MM.1S (cell line): ENCODE data around the gene SHISA9.

Source experiments
- DNase-seq: peaks from one replicate; pipeline ENCODE4 v3.0.0-alpha.2; 2015
- H2AFZ ChIP-seq: fragments of 300-600 bp; sonication (generic); 2 replicates; pipeline ENCODE4 v1.6.0; 2016; ENCODE audit warnings: antibody characterized with exemption, low read length
- H3F3A ChIP-seq: fragments of 300-600 bp; sonication (generic); 2 replicates; pipeline ENCODE4 v1.6.1; 2016; ENCODE audit warnings: mild to moderate bottlenecking, antibody characterized with exemption, low read length, moderate library complexity, mixed read lengths; ENCODE audit not compliant: insufficient read depth
- H3K27ac ChIP-seq: fragments of 300-600 bp; sonication (generic); 2 replicates; pipeline ENCODE4 v1.5.1; 2016; ENCODE audit warnings: mild to moderate bottlenecking, low read length
- H3K27me3 ChIP-seq: fragments of 300-600 bp; sonication (generic); replicated peaks from 2 replicates; pipeline ENCODE4 v1.6.0; 2016; ENCODE audit warnings: low read length; ENCODE audit not compliant: insufficient read depth
- H3K36me3 ChIP-seq: fragments of 300-600 bp; sonication (generic); replicated peaks from 2 replicates; pipeline ENCODE4 v1.6.1; 2016; ENCODE audit warnings: mild to moderate bottlenecking, low read length, mixed read lengths; ENCODE audit not compliant: insufficient read depth
- H3K4me1 ChIP-seq: fragments of 300-600 bp; sonication (generic); 2 replicates; pipeline ENCODE4 v1.6.1; 2016; ENCODE audit warnings: low read length, mixed read lengths
- H3K4me2 ChIP-seq: fragments of 300-600 bp; sonication (generic); 2 replicates; pipeline ENCODE4 v1.6.0; 2016; ENCODE audit warnings: low read depth, low read length
- H3K4me3 ChIP-seq: fragments of 300-600 bp; sonication (generic); 2 replicates; pipeline ENCODE4 v1.5.1; 2016; ENCODE audit warnings: low read length, mixed read lengths
- H3K79me2 ChIP-seq: fragments of 300-600 bp; sonication (generic); 2 replicates; pipeline ENCODE4 v1.6.1; 2016; ENCODE audit warnings: mixed run types, low read length, mixed read lengths
- H3K9ac ChIP-seq: fragments of 300-600 bp; sonication (generic); 2 replicates; pipeline ENCODE4 v1.6.1; 2016; ENCODE audit warnings: low read length, mixed read lengths
- H3K9me2 ChIP-seq: fragments of 300-600 bp; sonication (generic); replicated peaks from 2 replicates; pipeline ENCODE4 v1.6.1; 2016; ENCODE audit warnings: mild to moderate bottlenecking, low read length, mixed read lengths; ENCODE audit not compliant: insufficient read depth
- H3K9me3 ChIP-seq: fragments of 300-600 bp; sonication (generic); replicated peaks from 2 replicates; pipeline ENCODE4 v1.6.1; 2016; ENCODE audit warnings: mild to moderate bottlenecking, low read length, mixed read lengths; ENCODE audit not compliant: insufficient read depth
- H4K20me1 ChIP-seq: fragments of 300-600 bp; sonication (generic); 2 replicates; pipeline ENCODE4 v1.6.1; 2016; ENCODE audit warnings: mild to moderate bottlenecking, low read length, moderate library complexity, mixed read lengths; ENCODE audit not compliant: insufficient read depth
- CTCF ChIP-seq: fragments of 300-600 bp; sonication (generic); IDR thresholded peaks from 2 replicates; pipeline ENCODE4 v1.5.1; 2016; ENCODE audit warnings: antibody characterized with exemption, low read length, mixed read lengths
- EZH2 ChIP-seq: fragments of 300-600 bp; sonication (generic); optimal IDR thresholded peaks from 2 replicates; pipeline ENCODE3; 2017; ENCODE audit warnings: low read depth, mild to moderate bottlenecking, antibody characterized with exemption, low read length, mixed read lengths
- EZH2phosphoT487 ChIP-seq: fragments of 300-600 bp; sonication (generic); IDR thresholded peaks from 2 replicates; pipeline ENCODE4 v1.6.1; 2018; ENCODE audit warnings: antibody characterized with exemption, low read length

The SHISA9 gene

DNA sequence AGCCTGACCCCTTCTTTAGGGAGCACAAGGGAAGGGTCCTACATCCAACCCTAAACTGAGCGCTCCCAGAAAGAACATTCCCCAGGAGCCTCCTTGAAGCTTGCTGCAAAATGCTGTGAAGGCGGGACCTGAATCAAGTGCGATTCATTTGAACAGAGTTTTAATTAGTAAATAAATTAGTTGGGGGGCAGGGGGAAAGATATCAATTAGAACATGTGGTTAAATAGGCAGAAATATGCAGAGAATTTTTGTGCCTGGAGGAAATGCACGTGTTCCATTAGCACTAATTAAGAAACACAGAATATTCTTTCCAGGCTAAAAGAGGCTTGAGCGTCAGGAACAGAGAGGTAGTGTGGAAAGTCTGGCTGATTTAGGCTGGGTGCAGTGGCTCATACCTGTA is 38.5 kb upstream of the SHISA9 start:
- H3F3A ChIP-seq: no peaks in the 10 kb centered on the region
- H2AFZ ChIP-seq: no peak overlapping the region
- no peak for TF ChIP-seq EZH2phosphoT487
- no peak for TF ChIP-seq EZH2
- TF ChIP-seq CTCF: no peak
- H3K27me3 ChIP-seq: no peaks in the 10 kb centered on the region
- no peak overlapping the region for H3K27ac ChIP-seq
- no peaks in the 10 kb centered on the region for H3K9me2 ChIP-seq
- no peak overlapping the region for H3K9ac ChIP-seq
- H4K20me1 ChIP-seq: no peaks in the 10 kb centered on the region
- no peaks in the 10 kb centered on the region for H3K9me3 ChIP-seq
- H3K4me2 ChIP-seq: no peak overlapping the region
- no peak overlapping the region for H3K4me3 ChIP-seq
- DNase-seq: no peak
- H3K79me2 ChIP-seq: no peaks in the 10 kb centered on the region
- H3K36me3 ChIP-seq: no peaks in the 10 kb centered on the region
- H3K4me1 ChIP-seq: no peaks in the 10 kb centered on the region

DNA sequence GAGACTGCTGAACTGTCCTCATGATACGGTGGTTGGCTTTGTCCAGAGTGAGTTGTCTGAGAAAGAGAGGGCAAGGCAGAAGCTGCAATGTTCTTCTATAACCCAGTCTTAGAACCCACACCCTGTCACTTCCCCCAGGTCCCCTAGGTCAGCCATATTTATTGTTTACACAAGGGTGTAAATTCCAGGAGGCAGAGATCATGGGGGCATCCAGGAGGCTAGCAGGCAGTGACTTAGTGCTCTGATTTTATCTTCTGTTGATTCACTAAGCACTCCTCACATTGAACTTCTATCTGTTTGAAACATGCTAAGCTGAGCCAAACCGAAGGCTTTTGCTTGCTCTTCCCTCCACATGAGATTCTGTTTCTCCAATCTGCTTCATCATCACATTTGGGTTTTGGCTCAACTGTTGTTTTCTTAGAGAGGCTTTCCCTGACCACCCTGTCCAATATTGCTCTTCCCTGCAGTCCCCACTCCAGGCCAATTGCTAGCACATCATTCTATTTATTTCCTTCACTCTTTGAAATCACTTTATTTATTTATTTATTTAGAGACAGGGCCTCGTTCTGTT is 34.3 kb upstream of the SHISA9 start:
- Histone ChIP-seq H2AFZ (no peak overlapping the region), H3K36me3 (no peaks in the 10 kb centered on the region), H3K27me3 (no peaks in the 10 kb centered on the region), H4K20me1 (no peaks in the 10 kb centered on the region), H3K27ac (no peak overlapping the region), H3K4me3 (no peak overlapping the region), H3K9me2 (no peaks in the 10 kb centered on the region), H3K79me2 (no peaks in the 10 kb centered on the region), H3F3A (no peaks in the 10 kb centered on the region), H3K9me3 (no peaks in the 10 kb centered on the region), H3K9ac (no peak overlapping the region), H3K4me2 (no peak overlapping the region), H3K4me1 (no peaks in the 10 kb centered on the region)
- no peak for DNase-seq
- TF ChIP-seq CTCF (no peak), EZH2phosphoT487 (no peak), EZH2 (no peak)

DNA sequence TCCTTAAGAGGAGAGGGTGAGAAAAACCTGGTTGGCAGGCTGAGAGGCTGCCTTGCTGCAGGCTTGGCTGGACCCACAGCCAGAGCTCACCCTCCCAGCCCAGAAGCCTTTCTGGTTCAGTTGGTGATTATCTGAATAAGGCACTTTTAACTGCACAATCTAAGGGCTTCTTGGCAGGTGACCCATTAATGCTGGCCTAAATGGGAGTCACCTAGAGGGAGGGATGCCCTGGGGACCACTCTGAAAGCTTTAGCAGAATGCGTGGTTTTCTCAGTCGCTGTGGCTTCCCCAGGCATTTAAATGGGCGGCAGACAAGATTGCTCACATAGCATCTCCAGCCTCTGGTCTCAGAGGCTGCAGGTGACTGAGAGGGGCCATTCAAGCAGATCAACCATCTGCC is 33.2 kb upstream of the SHISA9 start:
- H3K36me3 ChIP-seq: no peaks in the 10 kb centered on the region
- H3K27ac ChIP-seq: no peak overlapping the region
- DNase-seq: no peak
- no peaks in the 10 kb centered on the region for H3K9me3 ChIP-seq
- no peak overlapping the region for H3K4me3 ChIP-seq
- no peaks in the 10 kb centered on the region for H3K4me1 ChIP-seq
- H4K20me1 ChIP-seq: no peaks in the 10 kb centered on the region
- no peak overlapping the region for H3K9ac ChIP-seq
- H3K9me2 ChIP-seq: no peaks in the 10 kb centered on the region
- H3F3A ChIP-seq: no peaks in the 10 kb centered on the region
- TF ChIP-seq EZH2 (no peak), EZH2phosphoT487 (no peak), CTCF (no peak)
- H3K27me3 ChIP-seq: no peaks in the 10 kb centered on the region
- H3K4me2 ChIP-seq: no peak overlapping the region
- no peaks in the 10 kb centered on the region for H3K79me2 ChIP-seq
- no peak overlapping the region for H2AFZ ChIP-seq
